Measurements from ENCODE around the gene RNF113B. TPM values are rescaled to one million over a fixed set of nuclear protein-coding genes. Genes with fewer than 3 reads are reported as not detected.

The RNF113B gene
- total and polyA plus RNA-seq, 11 donors: not detected

GRCh38 chr13:98207416-98207815, 30.3 kb upstream of the RNF113B start:
- WGBS, 4 donors: 23 to 41% (median 38%) methylated on average over 4 of the region's 4 CpGs
- Histone ChIP-seq H3K27me3 (no peaks in the 10 kb centered on the region), H3K4me3 (no peak overlapping the region), H3K9me3 (peaks cover 0 to 32% (median 8%) of the 10 kb centered on the region in 12 donors), H3K36me3 (no peaks in the 10 kb centered on the region), H3K4me1 (peaks cover 0 to 25% (median 7%) of the 10 kb centered on the region in 12 donors), H3K27ac (peak overlapping the region in 6 of 12 donors; percentile 42 to 87 (median 73))
- intact Hi-C loops (cut with DNase I): no loop called here
- ATAC-seq: peak in 3 of 4 donors; percentile 76 to 89 (median 85)
- no peak for TF ChIP-seq POLR2A (IDR thresholded peaks at IDR 0.05)
- TF ChIP-seq, protein P1, sequence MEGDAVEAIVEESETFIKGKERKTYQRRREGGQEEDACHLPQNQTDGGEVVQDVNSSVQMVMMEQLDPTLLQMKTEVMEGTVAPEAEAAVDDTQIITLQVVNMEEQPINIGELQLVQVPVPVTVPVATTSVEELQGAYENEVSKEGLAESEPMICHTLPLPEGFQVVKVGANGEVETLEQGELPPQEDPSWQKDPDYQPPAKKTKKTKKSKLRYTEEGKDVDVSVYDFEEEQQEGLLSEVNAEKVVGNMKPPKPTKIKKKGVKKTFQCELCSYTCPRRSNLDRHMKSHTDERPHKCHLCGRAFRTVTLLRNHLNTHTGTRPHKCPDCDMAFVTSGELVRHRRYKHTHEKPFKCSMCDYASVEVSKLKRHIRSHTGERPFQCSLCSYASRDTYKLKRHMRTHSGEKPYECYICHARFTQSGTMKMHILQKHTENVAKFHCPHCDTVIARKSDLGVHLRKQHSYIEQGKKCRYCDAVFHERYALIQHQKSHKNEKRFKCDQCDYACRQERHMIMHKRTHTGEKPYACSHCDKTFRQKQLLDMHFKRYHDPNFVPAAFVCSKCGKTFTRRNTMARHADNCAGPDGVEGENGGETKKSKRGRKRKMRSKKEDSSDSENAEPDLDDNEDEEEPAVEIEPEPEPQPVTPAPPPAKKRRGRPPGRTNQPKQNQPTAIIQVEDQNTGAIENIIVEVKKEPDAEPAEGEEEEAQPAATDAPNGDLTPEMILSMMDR (IDR thresholded peaks at IDR 0.05): no peak
- peak in 2 of 5 donors; percentile 32 to 39 for DNase-seq

GRCh38 chr13:98206946-98207345, 29.9 kb upstream of the RNF113B start:
- H3K4me3 ChIP-seq: no peak overlapping the region
- no peaks in the 10 kb centered on the region for H3K36me3 ChIP-seq
- TF ChIP-seq, protein P1 (IDR thresholded peaks at IDR 0.05): no peak
- TF ChIP-seq POLR2A (IDR thresholded peaks at IDR 0.05): no peak
- DNase-seq: no peak
- peak in 3 of 4 donors; percentile 10 to 63 (median 48) for ATAC-seq
- peaks cover 0 to 26% (median 7%) of the 10 kb centered on the region in 12 donors for H3K4me1 ChIP-seq
- intact Hi-C loops (cut with DNase I): no loop called here
- no peaks in the 10 kb centered on the region for H3K27me3 ChIP-seq
- peak overlapping the region in 6 of 12 donors; percentile 42 to 87 (median 73) for H3K27ac ChIP-seq
- WGBS, 4 donors: 30 to 51% (median 47%) methylated on average over 4 of the region's 4 CpGs
- H3K9me3 ChIP-seq: peaks cover 0 to 32% (median 8%) of the 10 kb centered on the region in 12 donors

- no peak for TF ChIP-seq POLR2A (IDR thresholded peaks at IDR 0.05)
- TF ChIP-seq, protein P1 (IDR thresholded peaks at IDR 0.05): no peak
- Histone ChIP-seq H3K4me1 (peaks cover 0 to 23% (median 7%) of the 10 kb centered on the region in 12 donors), H3K27ac (no peak overlapping the region), H3K36me3 (no peaks in the 10 kb centered on the region), H3K4me3 (no peak overlapping the region), H3K27me3 (no peaks in the 10 kb centered on the region), H3K9me3 (peaks cover 0 to 32% (median 8%) of the 10 kb centered on the region in 12 donors)
- intact Hi-C loops (cut with DNase I): loop anchor here in 1 of 10 donors (5.0 kb wide), 1 partner anchor 42 kb away; no protein-coding TSS in a partner anchor
- ATAC-seq (no peak), DNase-seq (no peak)
- WGBS, 4 donors: 96 to 100% (median 98%) methylated on average over 2 of the region's 2 CpGs
Measured at GRCh38 chr13:98204546-98204945, 27.5 kb upstream of the RNF113B start.

GRCh38 chr13:98203646-98204326, 26.7 kb upstream of the RNF113B start:
- no peak for DNase-seq
- Histone ChIP-seq H3K4me1 (peaks cover 0 to 23% (median 7%) of the 10 kb centered on the region in 12 donors), H3K4me3 (no peak overlapping the region), H3K27me3 (no peaks in the 10 kb centered on the region), H3K9me3 (peaks cover 0 to 32% (median 8%) of the 10 kb centered on the region in 12 donors), H3K36me3 (no peaks in the 10 kb centered on the region), H3K27ac (no peak overlapping the region)
- intact Hi-C loops (cut with DNase I): loop anchor here in 1 of 10 donors (5.0 kb wide), 1 partner anchor 41 kb away; no protein-coding TSS in a partner anchor
- no peak for ATAC-seq
- 87 to 91% (median 89%) methylated on average over 8 of the region's 8 CpGs for WGBS, 4 donors
- TF ChIP-seq POLR2A (IDR thresholded peaks at IDR 0.05): no peak
- TF ChIP-seq, protein P1 (IDR thresholded peaks at IDR 0.05): no peak
